Adipocyte (in vitro differentiated cells): ENCODE measurements around the gene RGS5.

ENCODE experiments used
- DNase-seq: peaks from one replicate; pipeline ENCODE4 v3.0.0-alpha.2; 2015; ENCODE audit warnings: low read depth
- H3K27me3 ChIP-seq: replicated peaks from 2 replicates; pipeline ENCODE4 v1.7.0; 2013; ENCODE audit warnings: mild to moderate bottlenecking, low read length, moderate library complexity; ENCODE audit not compliant: control insufficient read depth, insufficient read depth
- H3K36me3 ChIP-seq: 2 replicates; pipeline ENCODE4 v1.7.0; 2013; ENCODE audit warnings: low read length, mild to moderate bottlenecking, moderate library complexity; ENCODE audit not compliant: control insufficient read depth, insufficient read depth, severe bottlenecking
- H3K4me1 ChIP-seq: 2 replicates; pipeline ENCODE4 v1.7.0; 2013; ENCODE audit warnings: mild to moderate bottlenecking, low read length, moderate library complexity; ENCODE audit not compliant: control insufficient read depth, insufficient read depth
- H3K4me3 ChIP-seq: 2 replicates; pipeline ENCODE4 v1.7.0; 2013; ENCODE audit warnings: mild to moderate bottlenecking, low read length, moderate library complexity
- H3K9ac ChIP-seq: 2 replicates; pipeline ENCODE4 v1.7.0; 2013; ENCODE audit warnings: mild to moderate bottlenecking, low read length, moderate library complexity
- H3K9me3 ChIP-seq: 2 replicates; pipeline ENCODE4 v1.7.0; 2013; ENCODE audit warnings: mild to moderate bottlenecking, low read length, moderate library complexity; ENCODE audit not compliant: control insufficient read depth

RGS5 gene

GRCh38 chr1:163141556-163141955, 61.2 kb downstream of the RGS5 start:
- DNase-seq = no peak
- H3K36me3 ChIP-seq = no peaks in the 10 kb centered on the region
- no peaks in the 10 kb centered on the region for H3K27me3 ChIP-seq
- H3K9ac ChIP-seq = no peak overlapping the region
- no peaks in the 10 kb centered on the region for H3K9me3 ChIP-seq
- H3K4me1 ChIP-seq = peaks cover 6% of the 10 kb centered on the region
- no peak overlapping the region for H3K4me3 ChIP-seq

DNA sequence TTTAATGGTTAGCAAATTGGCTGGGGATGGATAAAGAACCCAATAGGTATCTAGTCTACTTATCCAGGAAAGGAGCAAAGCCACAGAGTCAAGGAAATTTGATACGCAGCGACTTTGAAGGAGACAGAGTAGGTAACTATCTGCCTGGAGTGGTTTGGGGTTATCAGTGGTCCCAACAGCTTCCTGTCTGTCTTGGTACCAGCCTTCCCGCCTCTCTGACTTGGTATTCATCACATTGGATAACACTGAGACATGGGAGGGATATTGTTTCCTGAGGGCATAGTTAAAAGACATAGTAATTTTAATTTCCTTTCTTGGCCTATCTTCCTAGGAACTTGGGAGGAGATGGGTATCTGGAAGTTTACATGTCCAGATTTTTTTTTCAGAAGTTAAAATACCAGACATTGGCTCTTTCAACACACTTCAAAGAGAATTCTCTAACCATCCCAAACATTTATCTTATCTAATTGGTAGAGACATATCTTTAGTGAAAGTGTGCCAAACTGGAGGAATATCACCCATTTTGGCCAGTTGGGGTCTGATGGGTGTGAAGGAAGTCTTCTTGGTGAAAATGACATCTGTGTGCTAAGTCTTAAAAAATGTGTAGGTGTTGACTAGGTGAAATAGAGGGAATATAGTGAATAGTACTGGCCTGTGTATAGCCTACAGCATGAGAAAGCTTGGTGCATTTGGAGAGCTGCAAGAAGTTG, 65.0 kb downstream of the RGS5 start:
- no peak for DNase-seq
- H3K9me3 ChIP-seq = no peaks in the 10 kb centered on the region
- H3K36me3 ChIP-seq = no peaks in the 10 kb centered on the region
- H3K9ac ChIP-seq = no peak overlapping the region
- no peak overlapping the region for H3K4me3 ChIP-seq
- no peaks in the 10 kb centered on the region for H3K27me3 ChIP-seq
- no peaks in the 10 kb centered on the region for H3K4me1 ChIP-seq

DNA sequence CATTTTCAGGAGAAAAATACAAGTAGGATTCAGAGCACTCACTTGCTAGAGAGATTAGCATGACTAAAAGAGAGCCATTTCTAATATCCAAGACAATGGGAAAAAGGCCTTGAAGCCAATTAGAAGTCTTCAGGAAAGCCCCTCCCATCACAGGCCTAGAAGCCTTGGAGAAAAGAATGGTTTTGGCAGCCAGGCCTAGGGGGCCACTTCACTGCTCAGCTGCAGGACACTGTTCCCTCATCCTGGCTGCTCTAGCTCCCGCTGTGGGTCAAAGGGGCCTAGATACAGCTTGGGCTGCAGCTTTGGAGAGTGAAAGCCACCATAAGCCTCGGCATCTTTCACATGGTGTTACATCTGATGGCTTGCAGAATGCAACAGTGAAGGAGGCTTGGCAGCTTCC, 70.7 kb downstream of the RGS5 start:
- no peak for DNase-seq
- H3K4me3 ChIP-seq = no peak overlapping the region
- no peak overlapping the region for H3K9ac ChIP-seq
- H3K9me3 ChIP-seq = no peaks in the 10 kb centered on the region
- H3K4me1 ChIP-seq = no peaks in the 10 kb centered on the region
- H3K27me3 ChIP-seq = no peaks in the 10 kb centered on the region
- no peaks in the 10 kb centered on the region for H3K36me3 ChIP-seq

- H3K9ac ChIP-seq = no peak overlapping the region
- DNase-seq = peak; percentile 34
- no peak overlapping the region for H3K4me3 ChIP-seq
- H3K9me3 ChIP-seq = no peaks in the 10 kb centered on the region
- no peaks in the 10 kb centered on the region for H3K36me3 ChIP-seq
- H3K4me1 ChIP-seq = no peaks in the 10 kb centered on the region
- H3K27me3 ChIP-seq = no peaks in the 10 kb centered on the region
Observed at GRCh38 chr1:163130225-163130856, 72.4 kb downstream of the RGS5 start.

- no peaks in the 10 kb centered on the region for H3K36me3 ChIP-seq
- H3K9me3 ChIP-seq = no peaks in the 10 kb centered on the region
- H3K4me1 ChIP-seq = no peaks in the 10 kb centered on the region
- H3K27me3 ChIP-seq = no peaks in the 10 kb centered on the region
- H3K4me3 ChIP-seq = no peak overlapping the region
- DNase-seq = no peak
- no peak overlapping the region for H3K9ac ChIP-seq
Observed at GRCh38 chr1:163128282-163128681, 74.4 kb downstream of the RGS5 start.

- no peaks in the 10 kb centered on the region for H3K9me3 ChIP-seq
- no peak overlapping the region for H3K4me3 ChIP-seq
- no peaks in the 10 kb centered on the region for H3K27me3 ChIP-seq
- H3K36me3 ChIP-seq = no peaks in the 10 kb centered on the region
- no peaks in the 10 kb centered on the region for H3K4me1 ChIP-seq
- no peak for DNase-seq
- H3K9ac ChIP-seq = no peak overlapping the region
Observed at GRCh38 chr1:163124812-163125211, 77.9 kb downstream of the RGS5 start.

DNA sequence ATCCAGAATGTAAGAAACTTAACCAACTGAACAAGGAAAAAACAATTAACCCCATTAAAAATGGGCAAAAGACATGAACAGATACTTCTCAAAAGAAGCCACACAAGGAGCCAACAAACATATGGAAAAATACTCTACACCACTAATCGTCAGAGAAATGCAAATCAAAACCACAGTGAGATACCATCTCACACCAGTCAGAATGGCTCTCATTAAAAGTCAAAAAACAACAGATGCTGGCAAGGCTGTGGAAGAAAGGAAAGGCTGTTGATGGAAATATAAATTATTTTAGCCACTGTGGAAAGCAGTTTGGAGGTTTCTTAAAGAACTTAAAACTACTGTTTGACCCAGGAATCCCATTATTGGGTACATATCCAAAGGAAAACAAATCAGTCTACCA, 82.3 kb downstream of the RGS5 start:
- no peak for DNase-seq
- no peaks in the 10 kb centered on the region for H3K9me3 ChIP-seq
- no peaks in the 10 kb centered on the region for H3K4me1 ChIP-seq
- no peaks in the 10 kb centered on the region for H3K36me3 ChIP-seq
- no peaks in the 10 kb centered on the region for H3K27me3 ChIP-seq
- H3K9ac ChIP-seq = no peak overlapping the region
- H3K4me3 ChIP-seq = no peak overlapping the region

- Histone ChIP-seq H3K9me3 (no peaks in the 10 kb centered on the region), H3K36me3 (no peaks in the 10 kb centered on the region), H3K9ac (no peak overlapping the region), H3K4me1 (no peaks in the 10 kb centered on the region), H3K27me3 (no peaks in the 10 kb centered on the region), H3K4me3 (no peak overlapping the region)
- DNase-seq = no peak
Observed at GRCh38 chr1:163119707-163120106, 83.0 kb downstream of the RGS5 start.

- Histone ChIP-seq H3K9ac (no peak overlapping the region), H3K36me3 (no peaks in the 10 kb centered on the region), H3K4me1 (no peaks in the 10 kb centered on the region), H3K4me3 (no peak overlapping the region), H3K27me3 (no peaks in the 10 kb centered on the region), H3K9me3 (no peaks in the 10 kb centered on the region)
- DNase-seq = no peak
Observed at GRCh38 chr1:163115887-163116286, 86.8 kb downstream of the RGS5 start.

DNA sequence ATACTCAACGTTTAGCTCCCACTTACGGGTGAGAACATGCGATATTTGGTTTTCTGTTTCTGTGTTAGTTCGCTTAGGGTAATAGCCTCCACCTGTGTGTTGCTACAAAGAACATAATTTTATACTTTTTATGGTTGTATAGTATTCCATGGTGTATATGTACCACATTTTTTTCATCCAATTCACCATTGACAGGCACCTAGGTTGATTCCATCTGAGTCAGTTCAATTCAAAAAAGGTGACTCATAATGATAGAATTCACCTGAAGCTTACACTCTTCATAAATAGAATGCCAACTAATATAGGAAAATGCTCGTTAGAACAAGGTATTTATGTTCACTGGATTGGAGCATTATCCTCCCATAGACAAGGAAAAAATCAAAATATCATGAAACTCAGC, 95.1 kb downstream of the RGS5 start:
- H3K9me3 ChIP-seq = no peaks in the 10 kb centered on the region
- no peaks in the 10 kb centered on the region for H3K36me3 ChIP-seq
- no peak overlapping the region for H3K9ac ChIP-seq
- peaks cover 24% of the 10 kb centered on the region for H3K4me1 ChIP-seq
- DNase-seq = no peak
- no peak overlapping the region for H3K4me3 ChIP-seq
- H3K27me3 ChIP-seq = no peaks in the 10 kb centered on the region

DNA sequence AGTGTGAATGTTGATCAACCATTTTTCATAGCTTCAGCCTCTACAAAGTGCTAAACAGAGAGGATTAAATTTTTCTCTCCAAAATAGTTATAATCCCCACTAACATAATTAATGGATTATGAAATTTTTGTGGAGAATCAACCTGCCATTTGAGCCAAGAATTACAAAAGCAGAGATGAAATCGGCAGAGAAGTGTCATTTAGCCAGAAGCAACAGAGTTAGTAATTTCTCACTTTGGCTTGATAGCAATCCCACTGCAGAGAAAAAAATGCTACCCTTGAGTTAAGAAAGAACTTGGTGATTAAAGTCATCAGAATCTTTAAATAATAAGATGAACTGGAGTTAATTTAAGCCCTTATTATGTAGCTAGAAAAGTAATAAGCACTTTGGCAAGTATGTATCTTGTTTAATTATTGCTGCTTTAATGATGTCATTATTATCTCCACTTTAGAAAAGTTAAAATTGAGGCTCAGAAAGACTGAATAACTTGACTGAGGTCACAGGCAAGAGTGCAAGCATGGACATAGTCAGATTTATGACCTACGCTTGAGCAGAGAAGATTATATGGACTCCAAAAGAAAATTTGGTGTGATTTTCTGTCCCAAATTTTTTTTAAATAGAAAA, 96.2 kb downstream of the RGS5 start:
- H3K9ac ChIP-seq = no peak overlapping the region
- no peak overlapping the region for H3K4me3 ChIP-seq

More for the DNA sequence above, 96.2 kb downstream of the RGS5 start:
- Histone ChIP-seq H3K9me3 (no peaks in the 10 kb centered on the region), H3K4me1 (peaks cover 24% of the 10 kb centered on the region), H3K27me3 (no peaks in the 10 kb centered on the region), H3K36me3 (no peaks in the 10 kb centered on the region)
- no peak for DNase-seq
